ENCODE results near the gene SMAD6.

Gene SMAD6

DNA sequence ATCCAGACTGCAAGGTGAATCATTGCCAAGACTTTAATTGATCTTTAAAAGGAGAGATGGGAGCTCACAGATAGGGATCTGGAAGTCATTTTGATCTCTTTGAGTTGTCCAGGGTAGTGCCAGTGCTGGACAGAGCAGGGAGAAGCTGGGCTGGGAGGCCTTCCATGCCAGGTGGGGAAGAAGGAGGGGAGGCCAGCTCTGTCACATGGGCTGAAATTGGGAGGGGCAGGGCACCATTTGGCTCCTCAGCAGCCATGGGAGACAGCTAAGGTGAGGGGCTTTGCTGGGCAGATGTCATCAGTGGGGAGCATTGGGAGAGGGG, 23.4 kb downstream of the SMAD6 start:
- TF ChIP-seq, protein P1, sequence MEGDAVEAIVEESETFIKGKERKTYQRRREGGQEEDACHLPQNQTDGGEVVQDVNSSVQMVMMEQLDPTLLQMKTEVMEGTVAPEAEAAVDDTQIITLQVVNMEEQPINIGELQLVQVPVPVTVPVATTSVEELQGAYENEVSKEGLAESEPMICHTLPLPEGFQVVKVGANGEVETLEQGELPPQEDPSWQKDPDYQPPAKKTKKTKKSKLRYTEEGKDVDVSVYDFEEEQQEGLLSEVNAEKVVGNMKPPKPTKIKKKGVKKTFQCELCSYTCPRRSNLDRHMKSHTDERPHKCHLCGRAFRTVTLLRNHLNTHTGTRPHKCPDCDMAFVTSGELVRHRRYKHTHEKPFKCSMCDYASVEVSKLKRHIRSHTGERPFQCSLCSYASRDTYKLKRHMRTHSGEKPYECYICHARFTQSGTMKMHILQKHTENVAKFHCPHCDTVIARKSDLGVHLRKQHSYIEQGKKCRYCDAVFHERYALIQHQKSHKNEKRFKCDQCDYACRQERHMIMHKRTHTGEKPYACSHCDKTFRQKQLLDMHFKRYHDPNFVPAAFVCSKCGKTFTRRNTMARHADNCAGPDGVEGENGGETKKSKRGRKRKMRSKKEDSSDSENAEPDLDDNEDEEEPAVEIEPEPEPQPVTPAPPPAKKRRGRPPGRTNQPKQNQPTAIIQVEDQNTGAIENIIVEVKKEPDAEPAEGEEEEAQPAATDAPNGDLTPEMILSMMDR (IDR thresholded peaks at IDR 0.05; ENCODE audit: low read depth, low read length), result no peak
- H3K4me3 ChIP-seq (ENCODE audit: low read depth, low read length), result no peak overlapping the region

- TF ChIP-seq, protein P1 (IDR thresholded peaks at IDR 0.05; ENCODE audit: low read depth, low read length), result no peak
- H3K4me3 ChIP-seq (ENCODE audit: low read depth, low read length), result no peak overlapping the region
These were observed 24.4 kb downstream of the SMAD6 start for GRCh38 chr15:66726386-66726785.

GRCh38 chr15:66729331-66729951, 27.4 kb downstream of the SMAD6 start:
- H3K4me3 ChIP-seq (ENCODE audit: low read depth, low read length), result peak overlapping the region; percentile 41
- TF ChIP-seq, protein P1 (IDR thresholded peaks at IDR 0.05; ENCODE audit: low read depth, low read length), result no peak

DNA sequence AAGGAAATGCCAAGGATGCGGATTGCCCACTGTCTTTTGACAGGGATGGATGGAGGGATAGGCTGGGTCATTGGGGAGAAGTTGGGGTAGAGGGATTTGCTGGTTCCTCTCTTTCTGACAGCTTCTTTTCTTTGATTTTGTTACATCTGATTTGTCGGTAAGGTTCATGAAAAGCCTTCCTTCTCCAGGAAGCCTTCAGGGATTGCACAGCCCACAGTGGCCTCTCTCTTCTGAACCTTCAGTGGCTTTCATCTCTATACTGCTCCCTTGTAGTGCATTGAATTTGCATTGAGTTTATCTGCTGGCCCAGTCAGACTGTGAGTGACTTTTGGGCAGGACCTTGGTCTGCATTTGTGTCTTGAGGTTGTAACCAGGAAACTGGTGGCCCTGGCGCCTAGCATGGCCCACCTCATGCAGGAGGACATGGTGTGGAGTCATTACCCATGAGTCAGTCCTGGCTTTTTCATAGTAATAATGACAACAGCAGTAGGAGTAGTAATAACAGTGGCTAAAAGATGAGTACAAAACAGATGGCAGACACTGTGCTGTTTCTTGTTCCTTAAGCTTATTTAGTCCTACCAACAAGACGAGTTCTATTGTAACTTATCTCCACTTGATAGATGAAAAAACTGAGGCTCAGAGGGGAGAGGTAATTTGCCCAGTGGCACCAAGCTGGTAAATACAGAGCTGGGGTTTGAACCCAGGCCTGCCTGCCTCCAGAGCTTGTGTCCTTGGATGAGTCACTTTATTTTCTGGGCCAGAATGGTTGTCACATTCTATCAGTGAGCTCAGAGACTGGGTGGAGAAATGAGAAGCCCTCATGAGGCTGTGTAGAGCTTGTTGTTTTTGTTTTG, 28.4 kb downstream of the SMAD6 start:
- no peak overlapping the region for H3K4me3 ChIP-seq (ENCODE audit: low read depth, low read length)
- TF ChIP-seq, protein P1 (IDR thresholded peaks at IDR 0.05; ENCODE audit: low read depth, low read length), result no peak

DNA sequence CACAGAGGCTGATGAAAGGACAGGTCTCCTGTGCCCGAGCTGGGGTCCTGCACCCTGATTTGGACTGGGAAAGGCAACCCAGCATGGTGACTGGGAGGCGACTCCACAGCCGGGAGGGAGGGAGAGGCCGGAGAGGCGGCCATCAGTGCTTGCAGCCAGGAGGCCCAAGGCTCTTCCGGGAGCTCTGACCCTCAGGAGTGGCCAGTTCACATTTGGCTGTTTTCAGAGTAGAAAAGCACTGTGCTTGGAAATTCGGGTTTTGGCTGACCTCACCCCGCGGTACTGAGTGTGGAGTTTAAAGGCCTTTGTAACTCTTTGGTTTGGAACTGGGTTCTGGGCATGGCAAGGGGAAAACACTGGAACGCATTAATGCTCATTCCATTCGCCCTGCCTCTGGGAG, 31.9 kb downstream of the SMAD6 start:
- no peak overlapping the region for H3K4me3 ChIP-seq (ENCODE audit: low read depth, low read length)
- TF ChIP-seq, protein P1 (IDR thresholded peaks at IDR 0.05; ENCODE audit: low read depth, low read length), result no peak

GRCh38 chr15:66734961-66735908, 33.2 kb downstream of the SMAD6 start:
- TF ChIP-seq, protein P1 (IDR thresholded peaks at IDR 0.05; ENCODE audit: low read depth, low read length), result no peak
- H3K4me3 ChIP-seq (ENCODE audit: low read depth, low read length), result no peak overlapping the region
